Pancreas (tissue), 10 donors: ENCODE measurements around the gene EIF4G3. TPM values are rescaled to one million over a fixed set of nuclear protein-coding genes. Genes with fewer than 3 reads are reported as not detected.

Experiments
- ATAC-seq, 4 donors: fragments of 200-7000 bp; cut with Tn5 transposase; one replicate each; pipeline versions ENCODE4 v1.8.0 to v1.9.1; 2020; ENCODE audit warnings: mild to moderate bottlenecking in 4 of 4, moderate library complexity in 4 of 4
- DNase-seq, 6 donors: peaks; one replicate each; pipeline ENCODE4 v3.0.0-alpha.2; 2020
- FAIRE-seq: peaks from 2 replicates; lab custom pipeline; 2012; peaks lifted over from hg19 to GRCh38; lab: Jason Lieb, UNC
- H3K27ac ChIP-seq, 4 donors: fragments of 200-600 bp; sonication (generic); 1 replicate in 3 of 4; 2 replicates in 1 of 4; pipeline versions ENCODE4 v1.5.0 to v1.8.0; 2020
- H3K27me3 ChIP-seq, 4 donors: fragments of 200-600 bp; one replicate each; pipeline ENCODE4 v1.8.0; 2021
- H3K36me3 ChIP-seq, 3 donors: fragments of 200-600 bp; sonication (generic) in 1 of 3; one replicate each; pipeline versions ENCODE4 v1.5.0 to v1.8.0; 2020 to 2021
- H3K4me1 ChIP-seq, 3 donors: fragments of 200-600 bp; one replicate each; pipeline ENCODE4 v1.8.0; 2021
- H3K4me3 ChIP-seq, 4 donors: fragments of 200-600 bp; sonication (generic) in 2 of 4; one replicate each; pipeline versions ENCODE4 v1.5.0 to v1.8.0; 2020 to 2021
- H3K9me3 ChIP-seq, 4 donors: fragments of 200-600 bp; one replicate each; pipeline ENCODE4 v1.8.0; 2021
- CTCF ChIP-seq, 4 donors: fragments of 200-600 bp; sonication (generic) in 3 of 4; IDR thresholded peaks; one replicate each; pipeline versions ENCODE4 v1.5.0 to v1.8.0; 2021; ENCODE audit warnings: antibody characterized with exemption in 4 of 4
- WGBS, 2 donors: extraction: QIAGEN DNeasy Blood & Tissue Kit; methylation state at CpG; one replicate each; pipeline ENCODE4 v1.1.7; 2013; 5-methylcytosine and 5-hydroxymethylcytosine counted together
- intact Hi-C, 3 donors: fragments of 100-400 bp; cut with DNase I; formaldehyde crosslinking; loops; one replicate each; pipeline versions ENCODE4 v1.11.1 to v1.14.2; 2022
- polyA plus RNA-seq, 2 donors: library from polyadenylated mRNA; stranded (reverse); fragments of 200-250 nt; gene quantifications; one replicate each; pipeline ENCODE4 v1.2.3, GENCODE V29; 2013
- total RNA-seq, 6 donors: library from RNA; stranded (reverse); fragmentation: NEBNext Ultra II Directional in 4 of 6; extraction: Animal tissue kit (Norgen Biotek cat#: 25700) in 4 of 6; gene quantifications; one replicate each; pipeline versions ENCODE4 v1.2.1 to v1.2.4, GENCODE V29; 2021 to 2023
- donor health status: healthy with polysubstance abuse.
- donor health status: DM: no; HTN: no; CAD: no; lungs with moderate emphysema.
- donor health status: DM: no; HTN: no; CAD: no.
- donor health status: control.
- donor health status: control.
- donor health status: Bipolar disorder and iron deficiency.
- donor health status: DM: yes; HTN: yes; CAD: no.
- donor health status: DM: no; HTN: no; CAD: no.
- donor health status: DM: no; HTN: no; CAD: no.
- donor health status: DM: yes; HTN: yes; CAD: no.

The EIF4G3 gene
- total and polyA plus RNA-seq, 8 donors: 9.6 to 22.7 (median 13.8) TPM

- intact Hi-C loops: no loop called here
- H3K4me3 ChIP-seq: no peak overlapping the region
- no peak for DNase-seq
- FAIRE-seq: no peak
- no peaks in the 10 kb centered on the region for H3K27me3 ChIP-seq
- 91 to 96% methylated on average over 4 of the region's 4 CpGs for WGBS, 2 donors
- H3K4me1 ChIP-seq: peaks cover 6 to 13% (median 10%) of the 10 kb centered on the region in 3 donors
- ATAC-seq: no peak
- H3K36me3 ChIP-seq: no peaks in the 10 kb centered on the region
- no peak for TF ChIP-seq CTCF (IDR thresholded peaks at IDR 0.05)
- H3K27ac ChIP-seq: peak overlapping the region; percentile 62 to 98 (median 80)
- no peaks in the 10 kb centered on the region for H3K9me3 ChIP-seq
Observed at GRCh38 chr1:21021311-21021710, 155.4 kb downstream of the EIF4G3 start.

- no peaks in the 10 kb centered on the region for H3K27me3 ChIP-seq
- intact Hi-C loops: no loop called here
- H3K27ac ChIP-seq: no peak overlapping the region
- H3K4me1 ChIP-seq: peaks cover 6 to 17% (median 10%) of the 10 kb centered on the region in 3 donors
- H3K9me3 ChIP-seq: no peaks in the 10 kb centered on the region
- 97 to 100% methylated on average over 3 of the region's 3 CpGs for WGBS, 2 donors
- TF ChIP-seq CTCF (IDR thresholded peaks at IDR 0.05): no peak
- no peak for ATAC-seq
- H3K4me3 ChIP-seq: no peak overlapping the region
- no peak for DNase-seq
- no peak for FAIRE-seq
- no peaks in the 10 kb centered on the region for H3K36me3 ChIP-seq
Observed at GRCh38 chr1:21020151-21020550, 156.5 kb downstream of the EIF4G3 start.

DNA sequence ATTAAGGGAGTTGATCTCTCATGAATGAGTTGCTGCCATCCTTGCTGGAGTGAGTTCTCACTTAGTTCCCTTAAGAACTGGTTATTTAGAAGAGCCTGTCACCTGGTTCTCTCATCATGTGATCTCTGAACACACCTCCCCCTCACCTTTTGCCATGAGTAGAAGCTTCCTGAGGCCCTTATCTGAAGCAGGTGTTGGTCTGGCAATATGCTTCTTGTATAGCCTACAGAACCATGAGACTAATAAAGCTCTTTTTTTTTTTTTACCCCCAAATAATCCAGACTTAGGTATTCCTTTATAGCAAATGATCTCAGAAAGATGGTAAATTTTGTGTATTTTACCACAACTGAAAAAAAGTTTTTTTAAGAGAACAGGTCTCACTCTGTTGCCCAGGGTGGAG, 158.0 kb downstream of the EIF4G3 start:
- intact Hi-C loops: no loop called here
- no peak for TF ChIP-seq CTCF (IDR thresholded peaks at IDR 0.05)
- FAIRE-seq: no peak
- Histone ChIP-seq H3K4me1 (peaks cover 6 to 17% (median 10%) of the 10 kb centered on the region in 3 donors), H3K27me3 (no peaks in the 10 kb centered on the region), H3K4me3 (no peak overlapping the region), H3K9me3 (no peaks in the 10 kb centered on the region), H3K27ac (no peak overlapping the region), H3K36me3 (no peaks in the 10 kb centered on the region)
- DNase-seq: no peak
- ATAC-seq: no peak

DNA sequence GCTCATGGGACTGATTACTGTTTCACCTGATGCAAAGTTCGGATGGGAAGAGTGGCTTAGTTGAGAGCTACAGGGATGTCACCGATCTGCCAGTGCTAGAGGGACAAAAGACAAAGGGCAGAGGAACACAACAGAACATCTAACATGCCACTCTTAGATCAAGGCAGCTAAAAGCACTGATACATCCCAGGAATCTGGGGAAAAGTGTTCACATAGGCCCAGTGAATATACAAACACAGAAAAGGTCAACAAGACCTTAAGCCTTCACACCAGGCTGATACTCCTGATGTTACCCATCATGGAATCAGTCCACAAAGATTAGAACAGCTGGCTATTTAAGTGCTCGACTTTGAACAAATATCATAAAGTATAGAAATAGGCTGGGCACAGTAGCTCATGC, 163.2 kb downstream of the EIF4G3 start:
- peaks cover 0 to 4% (median 0%) of the 10 kb centered on the region in 3 donors for H3K4me1 ChIP-seq
- H3K36me3 ChIP-seq: no peaks in the 10 kb centered on the region
- FAIRE-seq (no peak), ATAC-seq (no peak), DNase-seq (no peak)
- H3K4me3 ChIP-seq: no peak overlapping the region
- H3K27ac ChIP-seq: no peak overlapping the region
- intact Hi-C loops: no loop called here
- no peak for TF ChIP-seq CTCF (IDR thresholded peaks at IDR 0.05)
- H3K9me3 ChIP-seq: no peaks in the 10 kb centered on the region
- 69 to 77% methylated on average over 3 of the region's 3 CpGs for WGBS, 2 donors
- no peaks in the 10 kb centered on the region for H3K27me3 ChIP-seq

DNA sequence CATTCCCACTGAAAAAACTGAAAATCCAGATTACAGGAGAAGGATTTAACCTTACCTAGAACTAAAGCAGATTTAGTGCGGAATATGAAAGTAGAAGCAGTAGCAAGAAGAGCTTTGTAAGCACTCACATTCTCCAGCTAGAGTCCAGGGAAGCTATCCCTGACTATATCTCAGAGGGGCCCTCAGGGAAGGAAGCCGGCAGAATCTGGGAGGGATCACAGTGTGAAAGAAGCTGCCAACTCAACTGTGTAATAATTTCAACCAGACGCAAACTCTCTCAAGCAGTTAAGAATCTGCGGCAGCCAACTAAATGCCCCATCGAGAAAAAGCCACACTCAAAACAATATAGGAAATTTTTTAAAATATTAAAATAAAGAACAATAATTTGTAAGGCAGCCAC, 163.8 kb downstream of the EIF4G3 start:
- peak in 1 of 4 donors; percentile 32 for ATAC-seq
- no peaks in the 10 kb centered on the region for H3K36me3 ChIP-seq
- H3K27me3 ChIP-seq: no peaks in the 10 kb centered on the region
- no peak for DNase-seq
- 88 to 89% methylated on average over 5 of the region's 5 CpGs for WGBS, 2 donors
- no peak for FAIRE-seq
- H3K4me3 ChIP-seq: no peak overlapping the region
- H3K27ac ChIP-seq: no peak overlapping the region
- no peak for TF ChIP-seq CTCF (IDR thresholded peaks at IDR 0.05)
- no peaks in the 10 kb centered on the region for H3K9me3 ChIP-seq
- intact Hi-C loops: no loop called here
- peaks cover 0 to 4% (median 0%) of the 10 kb centered on the region in 3 donors for H3K4me1 ChIP-seq
